GDM1 (cell line): ENCODE results near the gene LIN37.

Experiments used
- DNase-seq: peaks from one replicate; lab custom pipeline; 2025; lab: John Stamatoyannopoulos, UW

Gene LIN37

DNA sequence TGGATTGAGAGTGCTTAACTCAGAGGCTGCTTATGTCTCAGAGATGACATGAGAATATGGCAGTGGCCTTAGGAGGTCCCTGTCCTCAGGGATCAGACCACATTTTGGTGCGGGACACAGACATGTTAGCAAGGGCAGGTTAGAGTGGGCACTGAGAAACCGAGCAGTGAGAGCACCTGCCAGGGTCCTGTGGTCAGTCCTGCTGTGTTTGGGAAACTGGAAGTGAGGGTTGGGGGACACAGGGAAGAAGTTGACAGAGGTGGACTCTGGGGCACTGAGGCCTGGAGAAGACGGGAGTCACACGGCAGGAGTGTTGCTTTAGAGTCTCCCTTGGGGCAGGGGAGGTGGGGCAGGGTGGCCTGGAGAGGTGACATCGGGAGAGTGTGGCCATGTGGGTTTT, 13.5 kb upstream of the LIN37 start:
- DNase-seq = no peak

DNA sequence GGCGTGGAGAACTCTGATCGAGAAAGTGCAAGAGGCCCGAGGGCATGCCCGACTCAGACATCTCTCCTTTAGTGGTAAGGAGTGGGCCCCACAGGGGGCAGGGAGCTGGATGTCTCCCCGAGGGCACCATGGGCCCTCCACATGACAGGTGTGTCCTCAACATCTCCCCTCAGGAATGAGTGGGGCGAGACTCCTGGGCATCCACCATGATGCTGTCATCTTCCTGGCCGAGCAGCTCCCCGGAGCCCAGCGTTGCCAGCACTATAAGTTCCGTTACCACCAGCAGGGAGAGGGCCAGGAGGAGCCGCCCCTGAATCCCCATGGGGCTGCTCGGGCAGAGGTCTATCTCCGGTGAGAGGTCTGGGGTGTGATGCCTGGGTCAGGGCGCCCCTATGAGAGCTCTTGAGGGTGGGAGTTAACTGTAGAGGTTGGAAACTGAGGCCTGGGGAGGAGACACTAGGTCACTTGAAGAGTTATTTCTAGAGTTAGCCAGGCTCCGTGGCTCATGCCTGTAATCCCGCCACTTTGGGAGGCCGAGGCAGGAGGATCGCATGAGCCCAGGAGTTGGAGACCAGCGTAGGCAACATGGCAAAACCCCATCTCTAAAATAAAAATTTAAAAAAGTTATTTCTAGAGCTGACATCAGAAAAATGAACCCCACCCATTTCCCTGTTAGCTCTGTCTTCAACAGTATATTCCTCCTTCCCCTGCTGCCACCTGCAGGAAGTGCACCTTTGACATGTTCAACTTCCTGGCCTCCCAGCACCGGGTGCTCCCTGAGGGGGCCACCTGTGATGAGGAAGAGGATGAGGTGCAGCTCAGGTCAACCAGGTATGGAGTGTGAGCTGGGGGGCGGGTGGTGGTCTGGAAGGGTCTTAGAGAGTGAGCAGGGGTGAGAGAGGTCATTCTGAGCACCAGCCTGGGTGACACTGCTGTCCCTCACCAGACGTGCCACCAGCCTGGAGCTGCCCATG, 11.2 kb upstream of the LIN37 start:
- DNase-seq = no peak

DNA sequence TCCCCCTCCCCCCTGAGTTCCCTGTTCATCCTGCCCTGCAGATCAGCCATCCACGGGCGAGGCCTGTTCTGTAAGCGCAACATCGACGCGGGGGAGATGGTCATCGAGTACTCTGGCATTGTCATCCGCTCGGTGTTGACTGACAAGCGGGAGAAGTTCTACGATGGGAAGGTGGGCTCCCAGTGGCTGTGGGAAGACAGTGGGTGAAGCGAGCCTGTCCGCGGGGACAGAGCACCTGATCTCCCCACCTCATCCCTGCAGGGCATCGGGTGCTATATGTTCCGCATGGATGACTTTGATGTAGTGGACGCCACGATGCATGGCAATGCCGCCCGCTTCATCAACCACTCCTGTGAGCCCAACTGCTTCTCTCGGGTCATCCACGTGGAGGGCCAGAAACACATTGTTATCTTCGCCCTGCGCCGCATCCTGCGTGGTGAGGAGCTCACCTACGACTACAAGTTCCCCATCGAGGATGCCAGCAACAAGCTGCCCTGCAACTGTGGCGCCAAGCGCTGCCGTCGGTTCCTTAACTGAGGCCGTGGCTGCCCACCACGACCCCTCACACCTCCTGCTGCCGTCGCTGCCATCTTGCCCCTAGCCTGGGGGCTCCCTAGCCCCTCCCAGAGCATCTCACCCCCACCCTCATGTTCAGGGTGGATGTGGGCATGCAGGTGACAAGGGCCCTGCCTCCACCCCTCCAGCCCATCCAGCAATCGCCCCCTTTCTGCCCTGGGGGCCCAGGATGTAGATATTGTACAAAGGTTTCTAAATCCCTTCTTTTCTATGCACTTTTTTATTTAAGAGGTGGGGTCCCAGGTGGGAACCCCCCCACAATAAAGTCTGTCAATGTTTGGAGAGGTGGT, 10.1 kb upstream of the LIN37 start:
- no peak for DNase-seq

DNA sequence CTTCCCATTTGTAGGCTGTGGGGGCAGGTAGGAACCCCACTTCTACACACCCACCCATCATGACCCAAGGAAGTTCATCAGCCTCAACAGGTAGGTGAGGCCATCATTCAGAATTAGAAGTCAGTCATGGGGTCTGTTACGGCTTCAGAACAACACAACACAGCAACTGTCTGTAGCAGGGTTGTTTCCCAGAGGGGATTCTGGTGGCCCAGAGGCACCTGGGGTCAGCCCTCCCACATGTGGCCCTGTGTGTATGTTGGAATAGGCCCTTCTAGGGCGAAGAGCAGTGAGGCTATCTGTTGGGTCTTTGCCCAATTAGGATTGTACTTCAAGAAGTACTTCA, 9.5 kb upstream of the LIN37 start:
- DNase-seq = no peak

DNA sequence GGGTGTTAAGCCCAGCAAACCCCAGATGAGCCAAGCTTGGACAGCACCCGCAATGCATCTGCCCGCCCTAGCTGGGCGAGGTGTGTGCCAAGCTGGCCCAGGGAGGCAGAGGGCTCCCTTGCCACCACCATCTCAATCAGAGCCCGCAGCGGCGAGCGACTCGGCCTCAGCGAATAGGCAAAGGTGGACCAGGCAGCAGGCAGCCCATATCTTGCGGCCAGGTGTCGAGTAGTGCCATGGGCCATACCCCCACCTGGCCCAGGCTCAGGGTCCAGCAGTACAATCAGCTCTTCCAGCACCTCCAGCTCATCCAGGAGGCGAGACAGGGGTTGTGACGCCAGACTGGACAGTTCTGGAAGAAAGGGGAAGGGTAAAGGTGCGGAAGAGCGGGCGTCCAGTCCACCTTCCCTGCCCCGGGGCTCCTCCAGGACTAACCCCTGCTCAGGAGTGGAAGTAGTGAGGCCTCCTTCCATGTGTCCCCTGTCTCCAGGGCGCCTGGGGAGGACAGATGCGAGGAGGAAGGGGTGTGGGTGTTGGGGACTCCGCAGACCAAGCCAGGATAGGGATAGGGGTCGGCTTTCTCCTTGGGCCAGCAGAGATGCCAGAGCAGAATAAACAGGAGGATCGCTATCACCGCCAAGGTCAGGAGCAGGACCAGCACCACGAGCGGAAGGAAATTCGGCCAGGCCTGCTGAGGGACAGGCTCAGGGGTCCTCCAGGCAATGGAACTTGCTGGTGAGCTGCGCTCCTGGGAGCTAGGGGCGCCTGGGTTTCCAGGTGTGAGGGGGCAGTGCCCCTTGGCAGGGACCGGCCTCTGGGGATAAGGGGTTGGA, 8.9 kb upstream of the LIN37 start:
- no peak for DNase-seq

DNA sequence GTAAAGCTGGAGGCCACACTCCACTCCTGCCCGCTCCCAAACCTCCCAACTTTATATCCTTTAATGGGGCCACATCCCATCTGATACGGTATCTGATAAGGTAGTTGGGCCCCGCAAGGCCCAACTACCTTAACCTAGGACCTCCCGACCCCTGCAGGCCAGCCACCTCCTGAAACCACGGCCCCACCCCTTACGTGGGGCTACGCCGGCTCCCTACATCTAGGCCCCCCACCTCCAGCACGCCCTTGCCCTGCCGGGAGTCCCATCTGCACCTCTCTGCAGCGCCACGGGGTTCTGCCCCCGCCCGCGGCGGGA, 8.3 kb upstream of the LIN37 start:
- no peak for DNase-seq

DNA sequence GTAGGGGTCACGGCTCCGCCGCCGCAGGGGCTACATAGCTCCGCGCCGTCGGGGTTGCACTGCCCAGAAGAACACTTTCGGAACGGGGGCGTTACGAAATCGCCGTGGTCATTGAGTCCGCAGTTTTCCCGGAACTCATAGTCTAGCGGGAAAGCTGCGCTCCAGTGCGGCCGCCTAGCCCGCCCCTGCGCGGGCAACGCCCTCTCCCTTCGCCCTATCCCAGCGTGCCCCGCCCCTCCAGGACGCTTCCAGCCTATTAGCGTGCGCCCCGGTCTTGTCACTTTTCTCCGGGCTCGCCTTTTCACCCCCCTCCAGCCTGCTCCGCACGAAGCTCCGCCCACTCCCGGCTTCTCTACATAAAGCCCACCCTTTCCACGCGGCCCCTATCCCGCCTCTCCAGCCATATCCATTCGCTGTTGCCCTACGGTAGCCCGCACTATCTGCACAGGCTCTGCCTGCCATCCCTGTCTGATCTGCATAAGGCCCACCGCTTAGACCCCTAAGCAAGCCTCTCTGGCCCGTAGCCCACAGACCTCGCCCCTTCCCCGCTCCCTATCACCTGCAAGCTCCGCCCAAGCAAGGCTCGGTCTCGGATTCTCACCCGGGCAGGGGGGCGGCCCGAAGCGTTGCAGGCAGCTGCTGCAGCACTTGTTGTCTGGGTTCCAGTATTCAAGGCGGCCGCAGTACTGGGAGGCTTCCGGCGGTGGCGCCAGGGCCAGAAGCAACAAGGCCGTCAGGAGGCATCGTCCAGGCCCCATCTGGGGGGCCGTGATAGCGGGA, 7.8 kb upstream of the LIN37 start:
- peak; percentile 93 for DNase-seq

DNA sequence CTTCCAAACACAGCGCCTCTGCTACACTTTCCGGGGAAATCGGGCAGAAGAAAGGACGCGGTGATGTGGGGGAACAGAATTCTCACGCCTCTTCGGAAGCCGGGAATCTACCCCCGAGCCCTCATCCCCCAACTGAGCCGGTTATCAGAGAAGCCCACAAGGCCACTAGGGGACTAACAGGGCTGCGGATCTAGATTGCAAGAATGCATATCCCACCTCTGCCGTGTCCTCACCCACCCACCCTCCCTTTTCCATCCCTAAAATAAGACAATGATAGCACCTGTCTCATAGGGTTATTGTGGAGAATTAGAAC, 7.2 kb upstream of the LIN37 start:
- DNase-seq = no peak

DNA sequence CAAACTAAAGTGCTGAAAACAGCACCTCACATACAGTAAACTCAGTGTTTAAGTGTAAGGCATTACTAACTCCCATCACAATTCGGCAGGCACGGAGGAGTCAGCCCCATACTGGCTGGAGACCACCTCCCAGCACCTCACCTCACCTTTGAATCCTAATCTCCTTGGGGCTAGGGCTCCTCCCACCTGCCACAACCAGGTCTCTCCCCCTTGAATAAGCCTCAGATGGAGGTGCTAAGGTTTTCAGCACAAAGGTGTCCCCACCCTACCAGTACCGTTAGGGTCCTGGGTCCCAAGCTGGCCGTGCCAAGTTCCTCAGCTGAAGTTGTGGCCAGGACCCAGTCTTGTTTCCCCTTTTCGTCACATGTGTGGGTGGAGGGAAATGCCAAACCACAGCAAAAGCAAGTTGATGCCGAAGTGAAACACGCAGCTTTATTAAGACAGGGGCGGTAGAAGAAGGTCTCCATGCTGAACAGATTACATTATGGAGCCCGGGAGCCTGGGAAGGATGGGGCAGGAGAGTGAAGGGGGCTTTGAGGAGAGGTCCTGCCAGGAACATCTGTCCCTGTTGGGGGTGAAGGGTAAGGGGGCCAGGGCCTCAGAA, 6.2 kb upstream of the LIN37 start, which contains the start of gene IGFLR1:
Gene IGFLR1, minus strand, starts transcription at position 332 of the 604 bp plus-strand sequence. CDS start 1,272 bp downstream, outside the sequence.
- DNase-seq = peak; percentile 56

DNA sequence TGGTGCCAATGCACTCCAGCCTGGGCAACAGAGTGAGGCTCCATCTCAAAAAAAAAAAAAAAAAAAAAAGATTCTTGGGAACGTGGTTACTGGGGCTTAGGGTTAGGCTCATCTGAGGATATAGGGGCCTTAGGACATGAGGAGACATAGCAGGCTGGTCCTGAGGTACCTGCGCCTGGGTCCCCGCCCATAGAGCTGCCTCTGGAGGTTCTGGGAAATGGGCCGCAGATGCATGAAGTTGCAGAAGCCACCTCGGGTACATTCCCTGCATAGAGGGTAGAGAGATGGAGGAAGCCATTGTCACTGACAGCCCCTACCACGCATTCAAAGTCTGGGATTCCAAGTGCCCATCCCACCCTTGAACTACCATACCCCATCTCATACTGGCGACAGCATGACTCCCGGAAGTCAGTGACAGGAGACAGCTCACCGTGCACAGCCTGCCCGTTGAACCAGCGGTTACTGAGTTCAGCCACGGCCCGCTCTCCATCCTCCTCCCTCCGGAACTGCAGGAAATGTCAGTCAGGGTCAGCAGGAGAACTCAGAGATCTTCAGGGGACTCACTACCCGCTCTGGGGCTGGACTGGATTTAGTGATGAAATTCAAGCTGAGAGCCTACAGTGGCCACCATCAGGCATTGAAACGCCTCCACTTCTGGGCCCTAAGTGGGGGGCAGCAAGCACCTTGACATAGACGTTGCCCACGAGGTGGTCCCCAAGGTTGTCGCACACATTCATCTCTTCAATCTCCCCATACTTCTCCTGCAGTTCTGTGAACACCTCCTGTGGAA, 4.5 kb upstream of the LIN37 start:
- no peak for DNase-seq

DNA sequence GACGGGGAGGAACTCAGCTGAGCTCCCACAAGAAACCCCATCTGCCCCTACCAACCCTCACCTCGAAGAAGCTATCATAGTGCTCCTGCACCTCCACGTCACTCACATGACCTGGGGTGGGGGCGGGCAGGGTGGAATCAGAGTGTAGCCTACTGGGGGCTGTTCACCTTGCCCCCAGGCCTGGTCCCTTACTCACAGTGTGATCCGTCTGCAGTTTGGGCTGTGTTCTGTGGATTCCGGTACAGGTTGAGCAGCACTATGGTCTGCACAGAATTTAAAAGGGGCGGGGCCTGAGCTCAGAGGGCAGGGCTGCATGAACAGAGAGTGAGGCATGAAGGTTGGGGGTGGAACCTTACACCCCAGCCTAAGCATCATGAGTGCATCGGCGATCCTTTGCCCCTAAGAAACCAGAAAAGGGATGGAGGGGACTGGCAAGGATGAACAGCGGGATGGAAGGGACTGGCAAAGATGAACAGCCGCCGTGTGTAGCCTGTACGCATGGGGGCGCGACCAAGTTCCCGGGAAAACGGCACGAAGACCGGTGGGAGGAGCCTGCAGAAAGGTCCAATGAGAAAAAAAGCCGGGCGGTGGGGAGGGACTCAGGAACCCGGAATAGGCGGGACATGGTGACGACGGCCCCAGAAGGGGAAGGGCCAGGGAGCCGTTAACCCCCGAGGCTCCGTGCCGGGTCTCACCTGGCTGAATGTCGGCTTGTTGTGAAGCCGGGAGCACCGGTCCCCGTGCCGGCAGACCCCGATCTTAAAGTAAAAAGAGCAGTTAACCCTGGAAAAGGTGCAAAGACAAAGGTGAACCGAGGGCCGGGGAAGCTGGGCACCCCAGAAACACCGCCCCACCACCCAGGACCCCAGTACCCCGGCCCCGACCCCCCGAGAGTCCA, 3.7 kb upstream of the LIN37 start:
- DNase-seq = peak; percentile 86

DNA sequence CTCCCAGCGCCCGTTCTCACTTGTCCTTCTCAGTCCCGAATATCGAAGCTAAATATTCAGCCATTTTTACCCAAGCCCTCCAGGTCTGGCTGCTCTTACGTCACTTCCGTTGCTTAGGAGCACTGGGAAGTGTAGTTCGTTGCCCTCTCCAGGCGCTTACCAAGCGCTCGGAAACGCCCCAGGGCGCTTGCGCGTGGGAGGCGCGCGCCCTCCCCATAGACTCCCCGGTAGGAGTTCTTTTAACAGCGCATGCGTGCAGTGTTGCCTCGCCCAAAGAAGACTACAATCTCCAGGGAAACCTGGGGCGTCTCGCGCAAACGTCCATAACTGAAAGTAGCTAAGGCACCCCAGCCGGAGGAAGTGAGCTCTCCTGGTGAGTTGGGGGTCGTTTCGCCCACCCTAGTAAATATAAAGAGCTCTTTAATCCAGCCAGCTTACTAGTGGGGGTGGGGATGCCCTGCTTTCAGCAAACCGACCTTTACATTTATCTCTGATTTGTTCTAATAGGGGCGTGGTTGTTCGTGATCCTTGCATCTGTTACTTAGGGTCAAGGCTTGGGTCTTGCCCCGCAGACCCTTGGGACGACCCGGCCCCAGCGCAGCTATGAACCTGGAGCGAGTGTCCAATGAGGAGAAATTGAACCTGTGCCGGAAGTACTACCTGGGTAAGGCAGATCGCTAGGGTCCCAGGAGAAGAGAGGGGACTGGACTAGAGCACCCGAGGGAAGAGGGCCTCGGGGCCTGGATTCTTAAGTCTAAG, 2.9 kb upstream of the LIN37 start, which contains the start of the genes PSENEN and U2AF1L4:
Gene PSENEN, plus strand, starts transcription at position 324 of the 759 bp plus-strand sequence. Its CDS starts 280 bp downstream, at position 604.
Gene U2AF1L4, minus strand, starts transcription at position 91 of the 759 bp plus-strand sequence. Its CDS starts 27 bp downstream, at position 64.
- peak; percentile 98 for DNase-seq

DNA sequence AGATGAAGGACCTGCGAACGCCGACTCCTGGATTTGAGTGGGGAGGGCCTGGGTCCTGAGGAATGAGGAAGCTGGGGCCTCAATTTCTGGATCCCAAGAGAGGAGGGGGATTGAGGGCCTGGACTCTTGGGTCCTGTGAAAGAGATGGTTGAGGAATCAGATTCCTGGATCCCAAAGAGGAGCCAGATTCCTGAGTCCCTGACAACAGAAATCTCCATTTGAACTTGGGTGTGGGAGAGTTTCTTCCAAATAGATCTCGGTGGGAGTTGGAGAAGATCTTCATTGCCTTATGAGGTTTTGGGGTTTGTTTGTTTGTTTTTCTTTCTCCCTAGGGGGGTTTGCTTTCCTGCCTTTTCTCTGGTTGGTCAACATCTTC, 2.3 kb upstream of the LIN37 start:
- DNase-seq = no peak

DNA sequence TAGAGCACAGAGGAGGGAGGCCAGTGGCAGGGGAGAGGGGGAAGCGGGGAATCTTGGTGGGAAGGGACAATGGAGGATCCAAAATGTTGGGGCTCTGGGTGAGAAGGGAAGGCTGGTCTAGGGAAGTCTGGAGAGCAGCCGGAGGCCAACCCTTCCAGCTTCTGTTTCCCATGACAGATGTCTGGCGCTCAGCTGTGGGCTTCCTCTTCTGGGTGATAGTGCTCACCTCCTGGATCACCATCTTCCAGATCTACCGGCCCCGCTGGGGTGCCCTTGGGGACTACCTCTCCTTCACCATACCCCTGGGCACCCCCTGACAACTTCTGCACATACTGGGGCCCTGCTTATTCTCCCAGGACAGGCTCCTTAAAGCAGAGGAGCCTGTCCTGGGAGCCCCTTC, 1.8 kb upstream of the LIN37 start:
- no peak for DNase-seq

DNA sequence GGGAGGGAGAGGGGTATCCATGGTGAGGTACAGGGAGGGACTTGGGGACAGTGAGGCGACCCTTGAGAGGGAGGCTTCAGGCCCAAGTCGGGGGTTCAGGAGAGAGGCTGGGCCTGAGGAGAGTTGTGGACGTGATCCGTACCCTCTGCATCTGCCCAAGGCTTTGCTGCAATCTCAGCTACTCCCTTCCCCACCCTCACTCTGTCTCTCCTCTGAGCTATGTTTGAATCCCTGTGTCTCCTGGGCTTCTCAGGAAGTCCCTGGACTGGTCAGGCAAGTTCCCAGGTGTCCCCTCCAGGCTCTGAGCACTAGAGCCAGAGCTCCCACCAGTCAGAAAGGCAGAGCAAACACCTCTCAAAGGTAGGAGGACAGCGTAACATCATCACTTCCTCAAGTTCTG, 1.8 kb downstream of the LIN37 start:
- DNase-seq = no peak

DNA sequence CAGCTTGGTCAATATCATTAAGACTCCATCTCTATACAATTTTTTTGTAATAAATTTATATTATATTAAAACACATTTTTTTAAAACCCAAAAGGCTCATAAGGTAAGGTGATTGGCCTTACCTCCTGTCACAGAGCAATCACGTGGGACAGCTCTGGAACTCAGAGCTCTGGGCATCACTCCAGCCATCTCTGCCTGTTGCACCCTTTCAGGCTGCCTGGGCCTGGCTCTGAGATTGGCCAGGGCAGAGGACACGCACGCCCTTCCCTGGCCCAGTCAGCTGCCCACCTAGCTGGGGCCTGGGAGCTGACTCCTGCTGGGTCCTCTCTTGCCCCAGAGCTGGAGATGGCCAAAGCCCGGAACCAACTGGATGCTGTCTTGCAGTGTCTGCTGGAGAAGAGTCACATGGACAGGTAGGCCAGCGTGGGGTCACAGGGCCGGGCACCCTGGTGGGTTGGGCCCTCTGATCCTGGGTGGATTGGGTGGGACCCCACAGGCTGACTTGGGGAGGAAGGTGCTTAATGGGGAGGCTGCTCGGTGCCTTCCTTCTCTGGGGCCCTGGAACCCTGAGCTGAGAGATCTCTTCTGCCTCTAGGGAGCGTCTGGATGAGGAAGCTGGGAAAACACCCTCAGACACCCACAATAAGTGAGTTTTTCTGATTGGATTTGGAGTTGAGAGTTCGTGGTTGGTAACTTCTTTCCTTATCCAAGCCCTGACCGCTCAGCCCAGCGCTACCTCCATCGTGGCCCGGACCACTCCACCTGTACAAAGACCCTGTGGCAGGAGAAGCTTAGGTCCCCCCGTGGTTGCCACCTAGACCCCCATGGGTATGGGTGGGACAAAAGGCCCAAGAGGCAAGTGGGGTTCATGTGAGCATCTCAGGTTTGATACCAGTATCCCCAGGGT, 3.7 kb downstream of the LIN37 start:
- no peak for DNase-seq

DNA sequence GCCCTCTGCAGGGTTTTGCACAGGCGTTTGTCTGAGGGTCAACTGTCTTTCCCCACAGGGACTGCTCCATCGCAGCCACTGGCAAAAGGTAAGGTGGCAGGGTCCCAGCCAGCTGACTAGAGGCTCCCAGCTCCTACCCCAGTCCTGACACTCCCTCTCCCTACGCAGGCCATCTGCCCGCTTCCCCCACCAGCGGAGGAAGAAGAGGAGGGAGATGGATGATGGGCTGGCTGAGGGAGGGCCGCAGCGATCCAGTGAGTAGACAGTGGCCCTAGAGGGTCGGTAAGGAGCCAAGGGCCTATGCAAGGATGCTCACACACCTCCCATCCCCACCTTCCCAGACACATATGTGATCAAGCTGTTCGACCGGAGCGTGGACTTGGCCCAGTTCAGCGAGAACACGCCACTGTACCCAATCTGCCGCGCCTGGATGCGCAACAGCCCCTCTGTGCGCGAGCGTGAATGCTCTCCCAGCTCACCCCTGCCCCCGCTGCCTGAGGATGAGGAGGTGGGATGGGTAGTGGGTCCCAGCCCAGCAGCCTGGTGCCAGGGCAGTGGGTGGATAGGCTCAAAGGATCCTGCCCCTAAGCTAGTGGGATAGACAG, 4.5 kb downstream of the LIN37 start:
- DNase-seq = no peak
